HG02678 (cell line): ENCODE data around the gene GAREM2.

Experiments used
- ATAC-seq: cut with Tn5 transposase; IDR thresholded peaks from one replicate; pipeline ENCODE4 v1.9.1; 2021; ENCODE audit warnings: mild to moderate bottlenecking, moderate library complexity; ENCODE audit not compliant: unreplicated experiment

GAREM2 gene

DNA sequence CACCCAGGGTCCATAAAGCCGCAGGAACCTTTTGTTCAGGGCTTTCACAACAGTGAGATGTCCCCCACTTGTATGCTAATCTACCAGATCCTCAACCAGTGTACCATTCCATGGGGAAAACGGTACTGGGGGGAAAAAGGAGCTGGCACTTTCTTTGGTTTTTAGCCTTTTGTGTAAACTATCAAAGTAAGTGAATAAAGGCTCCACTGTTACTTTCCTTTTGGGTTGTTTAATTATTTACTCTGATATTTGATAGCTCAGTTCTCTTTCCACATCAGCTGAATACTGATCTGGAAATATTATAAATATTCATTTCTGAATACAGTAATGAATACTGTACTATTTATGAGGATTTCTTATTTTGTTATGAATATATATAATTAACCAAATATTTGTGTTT is 51.2 kb downstream of the GAREM2 start:
- no peak for ATAC-seq

GRCh38 chr2:26229595-26229994 is 56.7 kb downstream of the GAREM2 start:
- ATAC-seq = no peak

DNA sequence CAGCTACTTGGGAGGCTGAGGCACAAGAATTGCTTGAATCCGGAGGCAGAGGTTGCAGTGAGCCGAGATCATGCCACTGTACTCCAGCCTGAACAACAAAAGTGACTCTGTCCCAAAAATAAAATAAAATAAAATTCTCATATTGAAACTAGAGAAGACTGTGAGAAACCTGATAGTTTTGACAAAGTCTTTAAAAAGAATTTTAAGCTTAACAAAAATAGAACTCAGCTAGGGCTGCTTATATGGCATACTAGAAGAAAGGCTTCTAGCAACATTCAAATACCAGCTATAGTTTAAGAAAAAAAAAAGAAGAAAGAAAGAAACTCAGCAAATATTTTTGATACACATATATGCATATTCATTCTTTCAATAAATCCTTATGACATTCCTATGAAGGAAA is 57.9 kb downstream of the GAREM2 start:
- no peak for ATAC-seq

- no peak for ATAC-seq
Observed at GRCh38 chr2:26235089-26235488, 62.2 kb downstream of the GAREM2 start.

GRCh38 chr2:26237868-26238267 is 65.0 kb downstream of the GAREM2 start:
- ATAC-seq = no peak

GRCh38 chr2:26238311-26238958 is 65.5 kb downstream of the GAREM2 start:
- ATAC-seq = no peak
